ENCODE results near the gene MAPT.
A peak's percentile ranks its signal among the peaks of the same experiment; 100 is the strongest.
"Not testable (repeated sequence)": the region's sequence is repeated elsewhere in the genome, so short reads cannot be mapped to it uniquely, and the experiment has no call there.

Gene MAPT

GRCh38 chr17:45900723-45901415 is 6.5 kb downstream of the MAPT start:
- no peak for DNase-seq (ENCODE audit: low read depth)

- no peak for DNase-seq (ENCODE audit: low read depth)
Observed at GRCh38 chr17:45902892-45903346, 8.6 kb downstream of the MAPT start.

DNA sequence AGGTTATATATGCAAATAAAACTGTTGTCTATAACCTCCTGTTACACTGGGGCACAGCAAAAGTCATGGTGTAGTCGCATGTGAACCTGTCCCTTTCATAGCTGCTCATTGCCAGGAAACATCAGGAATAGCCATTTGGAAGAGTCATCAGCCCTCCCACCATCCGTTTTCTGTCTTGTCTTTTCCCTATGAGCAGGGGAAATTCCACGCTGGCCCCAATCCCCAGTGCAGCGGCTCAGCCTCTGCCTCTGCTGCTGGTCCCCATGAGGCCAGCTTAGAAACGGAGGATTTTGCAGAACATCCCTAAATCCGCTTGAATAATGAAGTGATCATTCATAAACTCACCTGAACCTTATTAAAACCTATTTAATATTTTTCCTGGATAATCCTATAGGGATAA is 10.5 kb downstream of the MAPT start:
- DNase-seq (ENCODE audit: low read depth), result no peak

GRCh38 chr17:45905814-45906213 is 11.5 kb downstream of the MAPT start:
- no peak for DNase-seq (ENCODE audit: low read depth)

DNA sequence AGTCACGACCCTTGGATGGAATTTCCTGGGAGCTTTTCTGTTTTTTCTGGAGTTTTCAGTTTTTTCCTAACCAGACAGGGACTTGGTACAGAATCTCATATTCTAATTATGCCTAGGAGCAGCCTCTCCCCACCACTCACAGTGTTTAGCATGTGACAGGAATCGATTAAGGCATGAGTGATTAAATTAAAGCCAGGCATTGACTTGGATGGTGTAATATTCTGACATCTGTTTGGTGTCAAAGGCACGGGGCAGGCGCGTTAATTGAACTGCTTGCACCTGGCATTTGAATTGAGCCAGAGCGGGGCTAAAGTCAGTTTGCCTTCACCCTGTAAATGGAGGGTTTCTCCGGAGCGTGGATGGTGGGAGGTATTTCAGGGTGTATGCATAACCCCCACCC is 11.9 kb downstream of the MAPT start:
- no peak for DNase-seq (ENCODE audit: low read depth)

GRCh38 chr17:45906927-45907622 is 12.7 kb downstream of the MAPT start:
- DNase-seq (ENCODE audit: low read depth), result peak; percentile 52

DNA sequence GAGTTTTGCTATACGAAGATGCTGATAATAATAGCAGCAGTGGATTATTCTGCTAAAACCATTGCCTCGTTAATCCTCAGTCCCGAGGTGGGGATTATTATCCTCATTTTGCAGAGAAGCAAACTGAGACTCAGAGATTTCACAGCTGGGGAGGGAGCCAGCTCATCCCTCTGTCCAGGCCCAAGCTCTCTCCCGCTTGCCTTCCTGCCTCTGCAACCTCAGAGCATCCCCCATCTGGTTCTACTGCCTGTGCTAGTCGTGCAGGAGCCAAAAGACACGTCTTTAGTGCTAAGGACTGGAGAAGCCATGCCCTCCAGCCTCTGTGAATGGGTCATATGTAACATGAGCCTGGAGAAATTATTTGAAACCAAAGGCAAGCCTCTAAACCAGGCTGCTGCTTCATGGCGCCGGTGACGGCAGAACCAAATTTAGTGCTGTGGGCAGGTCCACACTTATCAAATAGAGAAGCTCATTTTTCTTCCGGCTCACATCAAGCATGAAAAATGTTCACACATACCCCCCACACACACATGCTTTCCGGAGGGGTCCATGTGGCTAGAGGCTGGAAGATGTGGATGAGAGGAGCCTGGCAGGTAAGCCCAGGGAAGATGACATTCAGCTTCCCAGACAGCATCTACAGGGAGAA is 13.5 kb downstream of the MAPT start:
- DNase-seq (ENCODE audit: low read depth), result no peak

GRCh38 chr17:45908460-45908859 is 14.1 kb downstream of the MAPT start:
- no peak for DNase-seq (ENCODE audit: low read depth)

DNA sequence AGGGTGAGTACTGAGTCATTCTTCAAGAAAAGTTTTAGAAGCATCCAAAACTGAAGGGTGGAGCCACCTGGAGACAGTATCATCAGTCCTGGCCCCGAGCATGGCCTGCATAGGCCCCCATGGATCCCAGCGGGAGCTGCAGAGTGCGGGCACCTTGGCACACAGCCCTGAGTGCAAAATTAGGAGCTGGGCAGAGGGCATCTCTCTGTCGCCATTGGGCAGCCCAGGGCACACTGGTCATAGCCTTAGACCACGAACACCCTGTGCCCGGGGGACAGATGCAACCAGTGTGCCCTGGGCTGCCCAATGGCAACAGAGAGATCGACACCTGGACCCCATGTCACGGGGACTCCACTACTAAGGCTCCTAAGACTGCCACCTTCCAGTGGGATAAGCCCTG is 14.6 kb downstream of the MAPT start:
- DNase-seq (ENCODE audit: low read depth), result no peak

DNA sequence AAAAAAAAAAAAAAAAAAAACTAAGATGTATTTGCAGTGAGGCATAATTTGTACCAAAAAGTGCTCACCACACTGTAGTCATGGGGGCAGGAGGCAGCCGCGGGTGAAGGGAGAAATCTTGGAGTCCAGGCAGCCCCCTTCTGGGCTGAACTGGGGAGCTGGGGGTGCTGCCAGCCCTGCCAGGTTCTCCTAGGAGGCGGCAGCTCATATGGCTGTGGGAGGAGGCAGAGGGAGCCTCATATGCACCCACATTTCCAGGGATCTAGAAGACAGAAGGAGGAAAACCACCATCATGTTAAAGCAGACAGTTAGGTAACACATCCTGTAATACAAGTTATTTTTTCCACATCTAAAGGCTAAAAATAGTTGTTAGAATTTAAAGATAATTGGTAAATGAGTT is 16.3 kb downstream of the MAPT start:
- no peak for DNase-seq (ENCODE audit: low read depth)

GRCh38 chr17:45912319-45912718 is 18.0 kb downstream of the MAPT start:
- no peak for DNase-seq (ENCODE audit: low read depth)

DNA sequence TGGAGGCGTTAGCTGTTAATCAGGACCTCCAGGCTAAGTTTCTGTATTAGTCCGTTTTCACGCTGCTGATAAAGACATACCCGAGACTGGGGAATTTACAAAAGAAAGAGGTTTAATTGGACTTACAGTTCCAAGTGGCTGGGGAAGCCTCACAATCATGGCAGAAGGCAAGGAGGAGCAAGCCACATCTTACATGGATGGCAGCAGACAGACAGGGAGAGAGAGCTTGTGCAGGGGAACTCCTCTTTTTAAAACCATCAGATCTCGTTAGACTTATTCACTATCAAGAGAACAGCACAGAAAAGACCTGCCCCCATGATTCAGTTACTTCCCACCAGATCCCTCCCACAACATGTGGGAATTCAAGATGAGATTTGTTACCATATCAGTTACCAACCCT is 18.7 kb downstream of the MAPT start:
- DNase-seq (ENCODE audit: low read depth), result not testable (repeated sequence)

DNA sequence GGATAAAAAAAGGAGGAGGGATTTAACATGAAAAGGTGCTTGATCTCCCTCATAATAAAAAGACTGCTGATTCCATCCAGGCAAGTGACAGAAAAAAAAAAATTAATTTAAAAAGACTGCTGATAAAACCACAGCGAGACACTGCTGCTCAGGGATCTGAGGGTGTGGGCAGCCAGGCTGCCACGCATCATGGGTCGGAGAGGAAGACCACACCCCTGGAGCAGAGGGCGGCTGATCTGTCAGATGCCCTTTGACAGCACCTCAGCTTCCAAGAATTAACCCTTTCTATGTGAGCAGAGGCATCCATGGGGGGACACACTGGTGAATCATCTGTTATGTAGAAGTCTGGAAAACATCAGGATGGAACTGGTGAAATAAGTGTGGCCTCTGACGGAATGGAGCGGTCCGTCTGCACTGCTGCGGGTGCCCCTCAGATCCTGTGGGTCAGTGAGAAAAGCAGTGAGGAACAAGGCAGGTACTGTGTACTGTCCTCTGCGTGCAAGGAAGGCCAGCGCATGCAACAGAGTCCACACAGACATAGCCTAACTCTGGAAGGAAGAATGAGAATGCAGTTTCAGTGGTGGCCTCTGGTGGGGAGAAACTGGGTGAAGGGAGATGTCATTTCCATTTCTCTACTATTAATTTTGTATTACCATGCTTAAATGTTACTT is 19.8 kb downstream of the MAPT start:
- no peak for DNase-seq (ENCODE audit: low read depth)

DNA sequence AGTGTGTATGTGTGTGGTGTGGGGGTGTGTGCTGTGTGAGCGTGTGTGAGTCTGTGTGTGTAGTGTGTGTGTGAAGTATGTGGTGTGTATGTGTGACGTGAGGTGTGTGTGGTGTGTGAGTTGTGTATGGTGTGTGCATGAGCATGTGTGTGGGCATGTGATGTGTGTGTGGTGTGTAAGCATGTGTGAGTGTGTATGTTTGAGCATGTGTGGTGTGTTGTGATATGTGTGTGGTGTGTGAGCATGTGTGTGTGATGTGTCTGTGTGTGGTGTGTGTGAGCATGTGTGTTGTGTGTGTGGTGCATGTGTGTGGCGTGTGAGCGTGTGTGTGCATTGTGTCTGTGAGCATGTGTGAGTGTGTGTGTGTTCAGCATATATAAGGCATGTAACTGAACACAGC is 20.9 kb downstream of the MAPT start:
- no peak for DNase-seq (ENCODE audit: low read depth)

- DNase-seq (ENCODE audit: low read depth), result no peak
Observed at GRCh38 chr17:45917081-45917480, 22.7 kb downstream of the MAPT start.

GRCh38 chr17:45918241-45918745 is 23.9 kb downstream of the MAPT start:
- DNase-seq (ENCODE audit: low read depth), result no peak

- DNase-seq (ENCODE audit: low read depth), result no peak
Observed at GRCh38 chr17:45919136-45919535, 24.8 kb downstream of the MAPT start.

- DNase-seq (ENCODE audit: low read depth), result no peak
Observed at GRCh38 chr17:45920083-45920482, 25.7 kb downstream of the MAPT start.

DNA sequence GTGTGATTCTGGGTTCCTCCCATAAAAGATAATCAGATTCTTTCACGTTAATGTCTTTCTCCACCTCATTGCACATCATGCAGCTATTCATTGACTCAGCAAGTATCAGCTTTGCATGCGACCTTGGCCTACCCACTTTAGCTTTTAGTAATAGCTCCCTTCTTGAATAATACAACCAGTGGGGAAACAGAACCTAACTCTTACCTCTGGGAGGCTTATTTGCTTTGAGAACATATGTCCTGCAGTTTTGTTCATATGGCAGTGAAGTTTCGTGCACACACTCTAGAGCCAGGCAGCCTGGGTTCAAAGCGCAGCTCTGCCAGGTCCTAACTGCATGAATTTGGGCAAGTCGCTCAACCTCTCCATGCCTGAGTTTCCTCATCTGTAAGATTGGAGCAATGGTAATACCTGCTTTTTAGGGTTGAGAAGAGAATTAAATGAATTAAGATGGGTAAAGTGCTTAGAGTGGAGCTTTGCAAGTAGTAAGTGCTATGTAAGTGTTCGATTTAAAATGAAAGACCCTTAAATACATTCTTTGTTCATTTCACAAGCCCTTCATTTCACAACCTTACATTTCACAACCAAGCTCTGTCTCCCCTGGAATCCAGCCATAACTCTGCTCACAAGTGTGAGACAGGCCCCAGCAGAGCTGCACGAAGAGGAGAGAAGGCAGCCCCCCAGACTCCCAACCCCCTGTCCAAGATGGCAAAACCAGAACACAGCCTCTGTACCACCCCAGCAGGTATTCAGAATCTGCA is 29.3 kb downstream of the MAPT start:
- no peak for DNase-seq (ENCODE audit: low read depth)

- DNase-seq (ENCODE audit: low read depth), result no peak
Observed at GRCh38 chr17:45924332-45924820, 30.0 kb downstream of the MAPT start.

- no peak for DNase-seq (ENCODE audit: low read depth)
Observed at GRCh38 chr17:45925311-45925710, 31.0 kb downstream of the MAPT start.

- no peak for DNase-seq (ENCODE audit: low read depth)
Observed at GRCh38 chr17:45927247-45927646, 32.9 kb downstream of the MAPT start.
